PFSK-1 (cell line): Measurements from ENCODE around the gene EHD1.

Experiments used
- FOXP2 ChIP-seq: optimal IDR thresholded peaks from 2 replicates; pipeline ENCODE3; 2011; ENCODE audit warnings: borderline replicate concordance, control low read depth, inconsistent platforms; ENCODE audit not compliant: insufficient read depth; ENCODE audit errors: extremely low read length, extremely low read depth
- POLR2AphosphoS5 ChIP-seq: IDR thresholded peaks from 2 replicates; pipeline ENCODE4 v1.6.1; 2012; ENCODE audit warnings: low read depth, mild to moderate bottlenecking, control low read depth, low read length, moderate library complexity
- REST ChIP-seq, 2 experiments: IDR thresholded peaks; 2 replicates each; pipeline versions ENCODE4 v1.6.1 to v1.8.0; 2011 to 2012; ENCODE audit warnings: low read depth in 2 of 2, low read length in 2 of 2, control low read depth in 1 of 2, inconsistent platforms in 1 of 2, mild to moderate bottlenecking in 1 of 2, moderate library complexity in 1 of 2; ENCODE audit not compliant: insufficient read depth in 1 of 2
- SIN3A ChIP-seq: IDR thresholded peaks from 2 replicates; pipeline ENCODE4 v1.6.1; 2012; ENCODE audit warnings: mild to moderate bottlenecking, low read length, moderate library complexity, borderline replicate concordance; ENCODE audit not compliant: insufficient read depth
- TAF1 ChIP-seq: IDR thresholded peaks from 2 replicates; pipeline ENCODE4 v1.6.1; 2012; ENCODE audit warnings: low read length, control low read depth, borderline replicate concordance; ENCODE audit not compliant: insufficient read depth

GRCh38 chr11:64842366-64842759, 36.1 kb downstream of the EHD1 start:
- TF ChIP-seq REST (IDR thresholded peaks at IDR 0.05; ENCODE audit: insufficient read depth in 1 of 2, low read depth in 2 of 2, low read length in 2 of 2) = no peak
- no peak for TF ChIP-seq POLR2AphosphoS5
- TF ChIP-seq FOXP2 = no peak
- no peak for TF ChIP-seq TAF1
- no peak for TF ChIP-seq SIN3A
